K562 (cell line): ENCODE data around the gene SLC37A3. TPM values are rescaled to one million over a fixed set of nuclear protein-coding genes. Genes with fewer than 3 reads are reported as not detected.

Experiments
- ARID1B ChIP-seq: fragments of 450-650 bp; IDR thresholded peaks from 2 replicates; pipeline ENCODE4 v1.6.1; 2016; ENCODE audit warnings: antibody characterized with exemption, mild to moderate bottlenecking, inconsistent platforms
- ARID3A ChIP-seq: IDR thresholded peaks from 2 replicates; pipeline ENCODE4 v1.6.1; 2012; ENCODE audit warnings: low read depth, low read length, improper control_type of control experiment, borderline replicate concordance
- C11orf30 ChIP-seq: fragments of 450-650 bp; IDR thresholded peaks from 2 replicates; pipeline ENCODE4 v1.6.1; 2016; ENCODE audit warnings: low read depth, mild to moderate bottlenecking
- CAMTA2 ChIP-seq: fragments of 250-450 bp; sonication (Bioruptor Pico); conservative IDR thresholded peaks from 2 replicates; pipeline ENCODE4 v1.5.1; 2022
- DLX4 ChIP-seq: fragments of 250-450 bp; sonication (Bioruptor Pico); IDR thresholded peaks from 2 replicates; pipeline ENCODE4 v1.6.1; 2021; ENCODE audit warnings: mild to moderate bottlenecking
- GTF2B ChIP-seq: IDR thresholded peaks from 2 replicates; pipeline ENCODE4 v1.6.1; 2011; ENCODE audit not compliant: insufficient read length; ENCODE audit errors: extremely low read depth
- HINFP ChIP-seq: fragments of 450-650 bp; conservative IDR thresholded peaks from 2 replicates; pipeline ENCODE4 v1.6.1; 2016; ENCODE audit warnings: missing genetic modification characterization, low read depth, mild to moderate bottlenecking, control low read depth, missing compliant biosample characterization
- KAT2B ChIP-seq: IDR thresholded peaks from one replicate; pipeline ENCODE4 v1.6.1; 2012; ENCODE audit warnings: low read depth, mild to moderate bottlenecking, control low read depth, inconsistent platforms, low read length, moderate library complexity
- MTA3 ChIP-seq: fragments of 450-650 bp; formaldehyde crosslinking; IDR thresholded peaks from 2 replicates; pipeline ENCODE4 v1.6.1; 2017; ENCODE audit warnings: mild to moderate bottlenecking, borderline replicate concordance
- NR2C1 ChIP-seq, 2 experiments: fragments of 450-650 bp; IDR thresholded peaks; 2 replicates each; pipeline ENCODE4 v1.6.1; 2017; ENCODE audit warnings: mild to moderate bottlenecking in 2 of 2, antibody characterized with exemption in 1 of 2, inconsistent platforms in 1 of 2, missing compliant biosample characterization in 1 of 2, missing genetic modification characterization in 1 of 2
- PTTG1 ChIP-seq: fragments of 450-650 bp; IDR thresholded peaks from 2 replicates; pipeline ENCODE4 v1.6.1; 2016; ENCODE audit warnings: low read depth, mild to moderate bottlenecking, missing genetic modification characterization, missing compliant biosample characterization
- ZNF146 ChIP-seq: IDR thresholded peaks from one replicate; pipeline ENCODE4 v1.6.1; 2018; ENCODE audit warnings: missing compliant biosample characterization; ENCODE audit not compliant: unreplicated experiment
- ZNF3 ChIP-seq: fragments of 250-450 bp; sonication (Bioruptor Pico); IDR thresholded peaks from 2 replicates; pipeline ENCODE4 v1.5.0; 2021; ENCODE audit warnings: mild to moderate bottlenecking, moderate library complexity
- ZNF511 ChIP-seq: sonication (generic); formaldehyde crosslinking; IDR thresholded peaks from 2 replicates; pipeline ENCODE4 v1.8.0; 2022; ENCODE audit warnings: mild to moderate bottlenecking, missing genetic modification reagents
- ZNF609 ChIP-seq: sonication (generic); formaldehyde crosslinking; IDR thresholded peaks from 2 replicates; pipeline ENCODE4 v1.8.1; 2023; ENCODE audit warnings: missing genetic modification reagents, mild to moderate bottlenecking, borderline replicate concordance
- ZNF707 ChIP-seq: fragments of 250-450 bp; sonication (Bioruptor Pico); conservative IDR thresholded peaks from 2 replicates; pipeline ENCODE4 v1.8.0; 2022; ENCODE audit warnings: inconsistent platforms, mild to moderate bottlenecking, moderate library complexity
- polyA plus RNA-seq, 8 experiments: library from polyadenylated mRNA; depleted of rRNA in 4 of 8; stranded (reverse) in 5 of 8; unstranded in 3 of 8; fragments of >200 nt; fragmentation: Nextera tagmentation in 2 of 8; fragmentation: Illumina TruSeq in 1 of 8; extraction: Ambion mirVana in 2 of 8; extraction: Trizol in 1 of 8; gene quantifications; 2 replicates each; pipeline versions ENCODE4 v1.2.1 to v1.2.3, GENCODE V29; 2011 to 2014; ENCODE audit warnings: inconsistent platforms in 1 of 8, missing spikeins in 1 of 8
- total RNA-seq, 7 experiments: library from RNA; depleted of rRNA in 6 of 7; stranded (reverse); fragments of >200 nt in 6 of 7; fragmentation: Illumina TruSeq in 2 of 7; extraction: Trizol in 2 of 7; gene quantifications; 2 replicates each; pipeline versions ENCODE4 v1.2.1 to v1.2.3, GENCODE V29; 2011 to 2021; ENCODE audit warnings: low replicate concordance in 1 of 7

The SLC37A3 gene
- total and polyA plus RNA-seq, 9 of the 15 experiments (the other 6 are each of a cell fraction or from before 2014, with no cell fraction given), result 11.7 to 59.1 (median 26.8) TPM

GRCh38 chr7:140326116-140326928, 72.0 kb downstream of the SLC37A3 start (continued):
- no peak for TF ChIP-seq ZNF609 (CRISPR knock-in tag)
- TF ChIP-seq PTTG1 (tag), result no peak
- no peak for TF ChIP-seq KAT2B
- TF ChIP-seq ZNF707 (CRISPR knock-in tag), result no peak
- no peak for TF ChIP-seq DLX4 (CRISPR knock-in tag)
- TF ChIP-seq NR2C1 (IDR thresholded peaks at IDR 0.05), result no peak
- no peak for TF ChIP-seq NR2C1 (tag; IDR thresholded peaks at IDR 0.05)
- no peak for TF ChIP-seq ZNF511
- TF ChIP-seq ARID3A, result 0 out of 2 replicates have a peak, but pooled peaks have one; percentile 6
- no peak for TF ChIP-seq ZNF3 (CRISPR knock-in tag)
- 0 out of 2 replicates have a peak, but pooled peaks have one; percentile 35 for TF ChIP-seq HINFP (tag)
- TF ChIP-seq GTF2B, result no peak
- TF ChIP-seq CAMTA2 (CRISPR knock-in tag), result no peak
- peak; percentile 5 for TF ChIP-seq ZNF146 (CRISPR knock-in tag)
- TF ChIP-seq ARID1B, result peak; percentile 56
- TF ChIP-seq MTA3, result peak; percentile 54; the same call in 1 of the 2 replicates
- peak; percentile 97 for TF ChIP-seq C11orf30
